Medulla oblongata (tissue), 1 donor: ENCODE measurements around the gene MLYCD.

ENCODE experiments used
- DNase-seq: peaks from one replicate; pipeline ENCODE4 v3.0.0-alpha.2; 2015; ENCODE audit errors: extremely low spot score

The MLYCD gene

DNA sequence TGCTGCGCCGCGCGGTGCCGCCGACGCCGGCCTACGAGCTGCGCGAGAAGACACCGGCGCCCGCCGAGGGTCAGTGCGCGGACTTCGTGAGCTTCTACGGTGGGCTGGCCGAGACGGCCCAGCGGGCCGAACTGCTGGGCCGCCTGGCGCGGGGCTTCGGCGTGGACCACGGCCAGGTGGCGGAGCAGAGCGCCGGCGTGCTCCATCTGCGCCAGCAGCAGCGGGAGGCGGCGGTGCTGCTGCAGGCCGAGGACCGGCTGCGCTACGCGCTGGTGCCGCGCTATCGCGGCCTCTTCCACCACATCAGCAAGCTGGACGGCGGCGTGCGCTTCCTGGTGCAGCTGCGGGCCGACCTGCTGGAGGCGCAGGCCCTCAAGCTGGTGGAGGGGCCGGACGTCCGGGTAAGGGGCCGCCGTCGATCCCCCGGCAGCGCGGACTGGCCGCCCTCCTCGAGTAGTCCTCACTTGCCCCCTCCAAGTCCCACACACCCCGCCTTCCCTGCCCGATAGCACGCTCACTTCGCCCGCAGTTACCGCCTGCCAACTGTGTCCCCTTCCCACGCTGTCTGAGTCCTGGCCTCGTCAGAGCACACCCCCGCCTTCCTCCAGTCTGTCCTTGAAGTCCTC, 470 bp downstream of the MLYCD start:
- DNase-seq: peak; percentile 27

GRCh38 chr16:83899978-83900377, 1.1 kb downstream of the MLYCD start:
- no peak for DNase-seq

DNA sequence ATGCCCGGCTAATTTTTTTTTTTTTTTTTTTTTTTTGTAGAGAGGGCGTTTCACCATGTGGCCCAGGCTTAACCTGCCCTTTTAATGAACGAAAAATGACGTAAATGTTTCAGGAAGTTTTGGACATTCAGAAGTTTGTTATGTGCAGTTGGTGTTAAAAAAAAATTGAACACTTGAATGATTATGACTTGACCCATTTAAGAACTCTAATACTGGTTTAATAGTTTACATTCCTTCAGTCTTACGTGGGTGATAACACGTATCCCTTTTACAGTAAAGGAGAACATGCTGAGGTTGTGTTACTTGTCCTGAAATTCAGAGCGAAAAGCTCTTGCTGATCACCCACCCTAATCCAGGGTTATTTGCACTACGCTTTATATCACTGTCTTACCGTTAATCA, 1.7 kb downstream of the MLYCD start:
- no peak for DNase-seq

DNA sequence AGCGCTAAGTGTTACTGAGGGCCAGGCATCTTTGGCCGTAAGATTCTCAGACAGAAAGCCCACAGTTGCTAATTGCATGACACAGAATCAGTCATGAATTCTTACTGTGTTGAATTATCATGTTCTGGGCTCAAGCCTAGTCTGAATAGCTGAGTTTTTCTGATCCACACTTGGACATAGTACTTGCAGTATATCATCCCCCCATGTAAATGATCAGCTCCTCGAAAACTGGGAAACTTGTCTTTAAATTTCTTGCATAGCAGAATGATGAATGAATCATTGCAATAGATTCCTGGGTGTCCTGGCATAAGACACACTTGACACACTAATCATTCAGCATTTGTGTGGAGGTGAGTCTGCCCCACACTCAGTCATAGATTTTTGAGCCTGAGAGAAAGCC, 2.2 kb downstream of the MLYCD start:
- DNase-seq: no peak

GRCh38 chr16:83903751-83904150, 4.8 kb downstream of the MLYCD start:
- DNase-seq: peak; percentile 61

- DNase-seq: no peak
Observed at GRCh38 chr16:83906683-83907082, 7.8 kb downstream of the MLYCD start.

GRCh38 chr16:83907111-83907510, 8.2 kb downstream of the MLYCD start:
- no peak for DNase-seq

- DNase-seq: no peak
Observed at GRCh38 chr16:83907631-83908250, 8.8 kb downstream of the MLYCD start.

- DNase-seq: no peak
Observed at GRCh38 chr16:83908798-83909197, 9.9 kb downstream of the MLYCD start.

DNA sequence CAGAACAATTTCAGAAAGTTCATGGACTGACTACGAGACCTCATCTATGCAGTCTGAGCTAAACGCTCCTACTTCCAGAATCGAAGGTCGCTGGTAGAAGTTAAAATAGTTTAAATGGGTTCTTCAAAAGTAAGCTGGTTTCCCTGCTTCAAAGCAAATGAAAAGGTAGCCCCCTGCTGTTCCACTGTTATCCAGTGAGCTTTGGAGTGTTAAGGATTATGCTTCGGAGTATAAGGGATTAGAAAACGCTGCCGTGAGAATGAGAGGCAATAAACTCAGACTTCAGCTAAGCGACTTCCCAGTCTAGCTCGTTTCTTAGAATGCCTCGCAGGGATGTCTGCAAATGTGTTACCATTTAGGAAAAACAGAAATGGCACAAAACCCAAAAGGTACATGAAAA, 12.4 kb downstream of the MLYCD start:
- no peak for DNase-seq

GRCh38 chr16:83912519-83913244, 13.8 kb downstream of the MLYCD start:
- no peak for DNase-seq

- no peak for DNase-seq
Observed at GRCh38 chr16:83913245-83913633, 14.3 kb downstream of the MLYCD start.

DNA sequence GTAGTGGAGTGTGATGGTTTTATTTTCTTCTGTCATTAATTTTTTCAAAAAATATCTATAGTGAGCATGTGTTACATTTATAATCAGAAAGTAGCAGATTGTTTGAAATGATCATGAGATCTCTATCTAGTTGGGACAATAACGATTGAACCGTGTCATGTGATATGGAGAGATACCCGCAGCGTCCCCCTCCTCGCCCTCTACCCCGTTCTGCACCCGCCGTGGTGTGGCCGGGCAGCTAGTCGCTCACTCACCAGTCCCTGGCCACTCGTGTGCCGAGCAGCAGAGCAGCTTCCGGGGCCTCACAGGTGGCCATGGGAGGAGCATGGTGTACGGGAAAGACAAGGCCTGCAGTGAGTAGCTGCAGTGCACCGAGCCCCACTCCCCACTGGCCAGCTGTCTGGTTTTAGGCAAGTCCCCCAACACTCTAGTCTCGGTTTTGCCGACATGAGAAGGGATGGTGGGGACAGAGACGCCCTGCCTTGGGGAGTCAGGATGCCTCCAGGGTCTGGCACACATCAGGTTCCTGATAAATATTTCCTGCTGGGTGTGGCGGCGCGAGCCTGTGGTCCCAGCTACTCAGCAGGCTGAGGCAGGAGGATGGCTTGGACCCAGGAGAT, 15.3 kb downstream of the MLYCD start:
- no peak for DNase-seq

DNA sequence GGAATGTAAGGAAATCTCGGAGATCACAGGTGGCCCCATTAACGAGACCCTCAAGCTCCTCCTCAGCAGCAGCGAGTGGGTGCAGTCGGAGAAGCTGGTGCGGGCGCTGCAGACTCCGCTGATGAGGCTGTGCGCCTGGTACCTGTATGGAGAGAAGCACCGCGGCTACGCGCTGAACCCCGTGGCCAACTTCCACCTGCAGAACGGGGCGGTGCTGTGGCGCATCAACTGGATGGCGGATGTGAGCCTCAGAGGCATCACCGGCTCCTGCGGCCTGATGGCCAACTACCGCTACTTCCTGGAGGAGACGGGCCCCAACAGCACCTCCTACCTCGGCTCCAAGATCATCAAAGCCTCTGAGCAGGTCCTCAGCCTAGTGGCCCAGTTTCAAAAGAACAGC, 16.2 kb downstream of the MLYCD start:
- DNase-seq: no peak

DNA sequence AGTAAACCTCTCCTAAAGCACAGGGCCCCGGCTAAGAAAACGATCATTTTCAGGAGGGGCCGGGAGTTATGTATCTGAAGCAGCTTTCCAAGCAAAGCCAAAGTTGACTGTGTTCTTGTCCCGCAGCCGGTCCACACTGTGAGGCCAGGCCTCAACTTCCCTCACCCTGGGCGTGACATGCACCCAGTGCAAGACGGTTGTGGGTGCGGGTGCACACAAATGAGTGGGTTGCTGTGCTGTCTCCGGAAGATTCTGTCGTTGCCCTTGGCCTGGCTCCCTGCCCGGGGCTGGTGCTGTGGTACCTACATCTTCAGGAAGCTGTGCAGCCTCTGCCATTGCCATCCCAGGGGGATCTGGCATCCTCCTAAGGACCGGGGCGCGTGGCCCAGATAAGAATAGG, 16.6 kb downstream of the MLYCD start:
- no peak for DNase-seq

- DNase-seq: no peak
Observed at GRCh38 chr16:83917152-83918120, 18.5 kb downstream of the MLYCD start.

- no peak for DNase-seq
Observed at GRCh38 chr16:83920894-83921491, 22.1 kb downstream of the MLYCD start.

- DNase-seq: no peak
Observed at GRCh38 chr16:83923581-83924365, 24.9 kb downstream of the MLYCD start.

- no peak for DNase-seq
Observed at GRCh38 chr16:83924686-83925085, 25.8 kb downstream of the MLYCD start.
